GM06990 (cell line): ENCODE results near the gene ERCC6L2.

ENCODE experiments used
- DNase-seq: peaks from one replicate; pipeline ENCODE4 v3.0.0-alpha.2; 2011; ENCODE audit not compliant: insufficient read length; ENCODE audit errors: extremely low read depth
- H3K27me3 ChIP-seq: replicated peaks from 2 replicates; pipeline ENCODE4 v1.6.0; 2011; ENCODE audit warnings: low read length; ENCODE audit not compliant: control insufficient read depth, insufficient read depth
- H3K36me3 ChIP-seq: 2 replicates; pipeline ENCODE4 v1.5.1; 2011; ENCODE audit warnings: low read length; ENCODE audit not compliant: control insufficient read depth, insufficient read depth
- H3K4me3 ChIP-seq: replicated peaks from 2 replicates; pipeline ENCODE4 v1.5.1; 2011; ENCODE audit warnings: low read depth, mild to moderate bottlenecking, control low read depth, low read length
- CTCF ChIP-seq: IDR thresholded peaks from 2 replicates; pipeline ENCODE4 v1.5.1; 2011; ENCODE audit warnings: low read length, control low read depth, mild to moderate bottlenecking, inconsistent platforms; ENCODE audit not compliant: insufficient read depth, poor library complexity, severe bottlenecking

The ERCC6L2 gene

GRCh38 chr9:95845751-95846150 is 29.7 kb upstream of the ERCC6L2 start:
- DNase-seq: no peak
- TF ChIP-seq CTCF: no peak
- H3K4me3 ChIP-seq: no peak overlapping the region
- H3K27me3 ChIP-seq: no peaks in the 10 kb centered on the region
- no peaks in the 10 kb centered on the region; the same call in 1 of the 2 replicates for H3K36me3 ChIP-seq

GRCh38 chr9:95848764-95849163 is 26.7 kb upstream of the ERCC6L2 start:
- H3K36me3 ChIP-seq: no peaks in the 10 kb centered on the region; the same call in 1 of the 2 replicates
- no peak for DNase-seq
- no peak overlapping the region for H3K4me3 ChIP-seq
- H3K27me3 ChIP-seq: no peaks in the 10 kb centered on the region
- TF ChIP-seq CTCF: no peak

GRCh38 chr9:95852059-95853032 is 23.1 kb upstream of the ERCC6L2 start:
- H3K36me3 ChIP-seq: no peaks in the 10 kb centered on the region; the same call in 1 of the 2 replicates
- TF ChIP-seq CTCF: no peak
- DNase-seq: peak; percentile 74
- peak overlapping the region; percentile 54 for H3K4me3 ChIP-seq
- no peaks in the 10 kb centered on the region for H3K27me3 ChIP-seq

GRCh38 chr9:95854386-95855020 is 21.0 kb upstream of the ERCC6L2 start:
- no peak for TF ChIP-seq CTCF
- H3K36me3 ChIP-seq: no peaks in the 10 kb centered on the region
- DNase-seq: no peak
- H3K27me3 ChIP-seq: no peaks in the 10 kb centered on the region
- peak overlapping the region; percentile 25; the same call in 1 of the 2 replicates for H3K4me3 ChIP-seq

GRCh38 chr9:95855961-95856360 is 19.5 kb upstream of the ERCC6L2 start:
- TF ChIP-seq CTCF: no peak
- Histone ChIP-seq H3K27me3 (no peaks in the 10 kb centered on the region), H3K4me3 (no peak overlapping the region), H3K36me3 (no peaks in the 10 kb centered on the region)
- DNase-seq: no peak
